Measurements from ENCODE around the gene FNBP1.

Gene FNBP1

GRCh38 chr9:129908906-129909305, 134.1 kb downstream of the FNBP1 start:
- TF ChIP-seq CTCF (IDR thresholded peaks at IDR 0.05; ENCODE audit: low read depth, low read length) = no peak
- DNase-seq (ENCODE audit: extremely low read depth, low read depth) = no peak

GRCh38 chr9:129907201-129907600, 135.8 kb downstream of the FNBP1 start:
- DNase-seq (ENCODE audit: extremely low read depth, low read depth) = no peak
- no peak for TF ChIP-seq CTCF (IDR thresholded peaks at IDR 0.05; ENCODE audit: low read depth, low read length)

GRCh38 chr9:129906298-129906697, 136.7 kb downstream of the FNBP1 start:
- TF ChIP-seq CTCF (IDR thresholded peaks at IDR 0.05; ENCODE audit: low read depth, low read length) = no peak
- no peak for DNase-seq (ENCODE audit: extremely low read depth, low read depth)

- TF ChIP-seq CTCF (IDR thresholded peaks at IDR 0.05; ENCODE audit: low read depth, low read length) = no peak
- no peak for DNase-seq (ENCODE audit: extremely low read depth, low read depth)
Observed at GRCh38 chr9:129904734-129905133, 138.3 kb downstream of the FNBP1 start.

GRCh38 chr9:129902740-129903134, 140.3 kb downstream of the FNBP1 start:
- no peak for TF ChIP-seq CTCF (IDR thresholded peaks at IDR 0.05; ENCODE audit: low read depth, low read length)
- DNase-seq (ENCODE audit: extremely low read depth, low read depth) = no peak

- no peak for DNase-seq (ENCODE audit: extremely low read depth, low read depth)
- no peak for TF ChIP-seq CTCF (IDR thresholded peaks at IDR 0.05; ENCODE audit: low read depth, low read length)
Observed at GRCh38 chr9:129901993-129902739, 140.8 kb downstream of the FNBP1 start.

GRCh38 chr9:129900263-129901027, 142.5 kb downstream of the FNBP1 start:
- no peak for DNase-seq (ENCODE audit: extremely low read depth, low read depth)
- no peak for TF ChIP-seq CTCF (IDR thresholded peaks at IDR 0.05; ENCODE audit: low read depth, low read length)

Measured in AG09319 (cell line).